H1 (cell line): ENCODE measurements around the gene MYO1D.

Experiments
- CEBPB ChIP-seq: IDR thresholded peaks from 2 replicates; pipeline ENCODE4 v1.6.1; 2012; ENCODE audit warnings: low read depth, low read length
- CREB1 ChIP-seq: IDR thresholded peaks from 2 replicates; pipeline ENCODE4 v1.6.1; 2012; ENCODE audit warnings: inconsistent platforms
- CTCF ChIP-seq, 3 experiments: IDR thresholded peaks; 1 replicate in 2 of 3; 2 replicates in 1 of 3; pipeline versions ENCODE4 v1.5.1 to v1.6.1; 2011; ENCODE audit warnings: low read length in 3 of 3, mild to moderate bottlenecking in 3 of 3, inconsistent platforms in 2 of 3, low read depth in 1 of 3, moderate library complexity in 1 of 3; ENCODE audit not compliant: insufficient read depth in 1 of 3; ENCODE audit errors: control extremely low read depth in 1 of 3
- EP300 ChIP-seq, 2 experiments: IDR thresholded peaks; 1 replicate in 1 of 2; 2 replicates in 1 of 2; pipeline ENCODE4 v1.6.1; 2011 to 2012; ENCODE audit warnings: low read depth in 2 of 2, low read length in 2 of 2, mild to moderate bottlenecking in 2 of 2, borderline replicate concordance in 1 of 2, inconsistent platforms in 1 of 2, moderate library complexity in 1 of 2
- EZH2 ChIP-seq: fragments of 200-600 bp; sonication (generic); IDR thresholded peaks from 2 replicates; pipeline ENCODE4 v1.7.1; 2012; ENCODE audit warnings: low read depth, mild to moderate bottlenecking, moderate library complexity, low read length, inconsistent platforms; ENCODE audit not compliant: severe bottlenecking
- JUND ChIP-seq: IDR thresholded peaks from 2 replicates; pipeline ENCODE4 v1.6.1; 2011; ENCODE audit warnings: mild to moderate bottlenecking, improper control_type of control experiment, low read length
- MAX ChIP-seq: IDR thresholded peaks from 2 replicates; pipeline ENCODE4 v1.6.1; 2012; ENCODE audit warnings: inconsistent platforms
- POLR2A ChIP-seq, 2 experiments: IDR thresholded peaks; 1 replicate in 1 of 2; 2 replicates in 1 of 2; pipeline ENCODE4 v1.6.1; 2011; ENCODE audit warnings: low read depth in 2 of 2, low read length in 2 of 2, mild to moderate bottlenecking in 2 of 2; ENCODE audit errors: control extremely low read depth in 1 of 2
- POLR2AphosphoS5 ChIP-seq: IDR thresholded peaks from 2 replicates; pipeline ENCODE4 v1.6.1; 2011; ENCODE audit warnings: low read depth, low read length
- RXRA ChIP-seq: IDR thresholded peaks from 2 replicates; pipeline ENCODE4 v1.6.1; 2011; ENCODE audit warnings: low read depth, mild to moderate bottlenecking, low read length, moderate library complexity; ENCODE audit not compliant: insufficient read depth
- TAF1 ChIP-seq: IDR thresholded peaks from 2 replicates; pipeline ENCODE4 v1.6.1; 2011; ENCODE audit warnings: mild to moderate bottlenecking, low read depth, low read length
- TEAD4 ChIP-seq: IDR thresholded peaks from 2 replicates; pipeline ENCODE4 v1.6.1; 2012; ENCODE audit warnings: low read depth, low read length, inconsistent platforms, mixed read lengths
- USF2 ChIP-seq: IDR thresholded peaks from 2 replicates; pipeline ENCODE4 v1.6.1; 2011; ENCODE audit warnings: low read length, improper control_type of control experiment

GRCh38 chr17:32756696-32757095 is 120.2 kb downstream of the MYO1D start:
- TF ChIP-seq POLR2A (IDR thresholded peaks at IDR 0.05; ENCODE audit: control extremely low read depth in 1 of 2, low read depth in 2 of 2, low read length in 2 of 2) (no peak), EZH2 (no peak), CTCF (IDR thresholded peaks at IDR 0.05; ENCODE audit: control extremely low read depth in 1 of 3, insufficient read depth in 1 of 3, low read depth in 1 of 3, low read length in 3 of 3) (no peak), CREB1 (no peak), EP300 (IDR thresholded peaks at IDR 0.05; ENCODE audit: borderline replicate concordance in 1 of 2, low read depth in 2 of 2, low read length in 2 of 2) (no peak), USF2 (no peak), POLR2AphosphoS5 (no peak), TEAD4 (no peak), RXRA (no peak), CEBPB (no peak), MAX (no peak), JUND (no peak), TAF1 (no peak)
